GM12891 (cell line): ENCODE measurements around the gene SEPTIN12.

Experiments
- POLR2A ChIP-seq: IDR thresholded peaks from 2 replicates; pipeline ENCODE4 v1.6.1; 2011; ENCODE audit warnings: low read depth, low read length, control low read depth
- POLR2AphosphoS5 ChIP-seq: IDR thresholded peaks from 2 replicates; pipeline ENCODE4 v1.6.1; 2011; ENCODE audit warnings: low read depth, low read length, control low read depth
- TAF1 ChIP-seq: IDR thresholded peaks from 2 replicates; pipeline ENCODE4 v1.6.1; 2011; ENCODE audit warnings: low read depth, low read length, control low read depth

GRCh38 chr16:4798456-4798855, 10.3 kb upstream of the SEPTIN12 start:
- no peak for TF ChIP-seq POLR2A
- TF ChIP-seq POLR2AphosphoS5, result no peak
- no peak for TF ChIP-seq TAF1
